ENCODE results near the gene NEFH.
"Not testable (repeated sequence)": the region's sequence is repeated elsewhere in the genome, so short reads cannot be mapped to it uniquely, and the experiment has no call there.

The NEFH gene, protein sequence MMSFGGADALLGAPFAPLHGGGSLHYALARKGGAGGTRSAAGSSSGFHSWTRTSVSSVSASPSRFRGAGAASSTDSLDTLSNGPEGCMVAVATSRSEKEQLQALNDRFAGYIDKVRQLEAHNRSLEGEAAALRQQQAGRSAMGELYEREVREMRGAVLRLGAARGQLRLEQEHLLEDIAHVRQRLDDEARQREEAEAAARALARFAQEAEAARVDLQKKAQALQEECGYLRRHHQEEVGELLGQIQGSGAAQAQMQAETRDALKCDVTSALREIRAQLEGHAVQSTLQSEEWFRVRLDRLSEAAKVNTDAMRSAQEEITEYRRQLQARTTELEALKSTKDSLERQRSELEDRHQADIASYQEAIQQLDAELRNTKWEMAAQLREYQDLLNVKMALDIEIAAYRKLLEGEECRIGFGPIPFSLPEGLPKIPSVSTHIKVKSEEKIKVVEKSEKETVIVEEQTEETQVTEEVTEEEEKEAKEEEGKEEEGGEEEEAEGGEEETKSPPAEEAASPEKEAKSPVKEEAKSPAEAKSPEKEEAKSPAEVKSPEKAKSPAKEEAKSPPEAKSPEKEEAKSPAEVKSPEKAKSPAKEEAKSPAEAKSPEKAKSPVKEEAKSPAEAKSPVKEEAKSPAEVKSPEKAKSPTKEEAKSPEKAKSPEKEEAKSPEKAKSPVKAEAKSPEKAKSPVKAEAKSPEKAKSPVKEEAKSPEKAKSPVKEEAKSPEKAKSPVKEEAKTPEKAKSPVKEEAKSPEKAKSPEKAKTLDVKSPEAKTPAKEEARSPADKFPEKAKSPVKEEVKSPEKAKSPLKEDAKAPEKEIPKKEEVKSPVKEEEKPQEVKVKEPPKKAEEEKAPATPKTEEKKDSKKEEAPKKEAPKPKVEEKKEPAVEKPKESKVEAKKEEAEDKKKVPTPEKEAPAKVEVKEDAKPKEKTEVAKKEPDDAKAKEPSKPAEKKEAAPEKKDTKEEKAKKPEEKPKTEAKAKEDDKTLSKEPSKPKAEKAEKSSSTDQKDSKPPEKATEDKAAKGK

DNA sequence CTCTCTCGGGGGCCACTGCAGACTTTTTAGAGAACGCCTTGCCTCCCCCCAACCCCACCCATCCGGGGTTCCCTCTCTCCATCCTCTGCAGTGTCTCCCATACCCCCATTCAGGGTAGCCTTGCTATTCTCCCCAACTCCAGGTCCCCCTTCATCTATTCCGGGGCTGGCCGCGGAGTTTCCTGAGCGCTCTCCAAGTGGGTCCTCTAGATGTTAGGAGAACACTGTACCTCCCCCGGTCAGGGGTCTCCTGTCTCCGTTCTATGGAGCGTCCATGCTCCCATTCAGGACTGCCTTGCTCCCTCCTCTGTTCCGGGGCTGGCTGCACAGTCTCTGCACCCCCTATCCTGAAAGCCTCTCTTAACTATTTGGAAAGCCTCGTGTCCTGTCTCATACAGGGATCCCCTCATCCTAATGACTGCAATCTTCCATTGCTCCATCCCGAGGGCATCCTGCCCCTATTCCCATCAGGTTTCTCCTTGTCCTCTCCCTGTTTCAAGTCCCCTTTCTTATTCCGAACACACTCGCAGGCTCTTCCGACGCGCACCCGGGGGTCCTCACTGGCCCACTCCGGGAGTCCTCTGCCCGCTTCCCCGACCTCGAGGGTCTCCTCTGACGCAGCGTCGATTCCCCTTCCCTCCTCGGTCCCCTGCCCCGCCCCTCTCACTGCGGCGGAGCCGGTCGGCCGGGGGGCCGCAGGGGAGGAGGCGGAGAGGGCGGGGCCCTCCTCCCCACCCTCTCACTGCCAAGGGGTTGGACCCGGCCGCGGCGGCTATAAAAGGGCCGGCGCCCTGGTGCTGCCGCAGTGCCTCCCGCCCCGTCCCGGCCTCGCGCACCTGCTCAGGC is at the start of gene NEFH:
NEFH (plus strand) TSS at position 802 of the 845 bp plus-strand sequence. CDS start 45 bp downstream, outside the sequence.
- ATAC-seq, result no peak
- no peak for DNase-seq

DNA sequence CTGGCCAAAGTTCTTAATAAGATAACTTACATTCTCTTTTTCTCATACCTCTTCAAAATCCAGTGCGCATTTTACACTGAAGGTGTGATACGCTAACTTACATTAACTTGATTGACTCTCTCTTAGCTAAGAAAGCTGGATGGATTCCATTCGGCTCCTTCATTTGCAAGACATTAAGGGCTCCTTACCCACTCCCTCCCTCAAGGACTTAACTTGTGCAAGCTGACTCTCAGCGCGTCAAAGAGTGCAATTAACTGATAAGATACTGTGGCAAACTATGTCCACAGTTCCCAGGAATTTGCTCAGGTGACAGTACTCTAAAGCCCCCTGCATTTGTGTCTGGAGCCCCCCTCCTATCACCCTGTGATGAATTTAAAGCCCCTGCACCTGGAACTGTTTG is 48.0 kb upstream of the NEFH start:
- ATAC-seq, result no peak

DNA sequence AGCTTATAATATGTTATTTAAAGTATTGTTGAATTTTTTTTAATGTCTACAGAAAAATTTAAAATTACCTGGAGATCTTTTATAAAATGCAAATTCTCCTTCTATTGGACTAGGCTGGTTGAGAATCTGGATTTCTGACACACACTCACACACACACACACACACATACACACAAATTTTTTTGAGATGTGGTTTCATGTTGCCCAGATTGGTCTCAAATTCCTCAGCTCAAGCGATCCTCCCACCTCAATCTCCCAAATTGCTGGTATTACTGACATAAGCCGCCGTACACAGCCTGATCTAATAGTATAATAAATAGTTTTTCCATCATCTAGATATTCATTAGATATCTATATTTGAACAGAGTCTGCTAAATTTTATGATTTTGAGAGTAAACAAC is 46.2 kb upstream of the NEFH start:
- no peak for ATAC-seq

More for the DNA sequence above, 48.0 kb upstream of the NEFH start:
- no peak for DNase-seq

DNA sequence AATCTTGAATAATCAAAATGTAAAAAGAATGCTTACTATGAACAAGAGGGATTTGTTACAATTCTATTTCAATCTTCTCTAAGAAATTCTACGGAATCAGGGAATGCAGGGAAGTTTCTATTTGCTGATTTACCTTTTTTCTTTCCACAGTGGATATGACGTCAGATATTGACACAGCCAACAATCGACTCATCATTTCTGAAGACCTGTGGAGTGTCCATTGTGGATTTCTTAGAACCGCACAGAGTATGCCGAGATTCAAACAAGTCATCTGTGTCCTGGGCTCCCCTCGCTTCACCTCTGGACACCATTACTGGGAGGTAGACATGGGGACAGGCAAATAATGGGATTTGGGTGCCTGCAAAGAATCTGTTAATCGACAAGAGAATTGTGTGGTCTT is 45.7 kb upstream of the NEFH start:
- no peak for ATAC-seq
- no peak for DNase-seq

More for the DNA sequence above, 46.2 kb upstream of the NEFH start:
- DNase-seq, result no peak

DNA sequence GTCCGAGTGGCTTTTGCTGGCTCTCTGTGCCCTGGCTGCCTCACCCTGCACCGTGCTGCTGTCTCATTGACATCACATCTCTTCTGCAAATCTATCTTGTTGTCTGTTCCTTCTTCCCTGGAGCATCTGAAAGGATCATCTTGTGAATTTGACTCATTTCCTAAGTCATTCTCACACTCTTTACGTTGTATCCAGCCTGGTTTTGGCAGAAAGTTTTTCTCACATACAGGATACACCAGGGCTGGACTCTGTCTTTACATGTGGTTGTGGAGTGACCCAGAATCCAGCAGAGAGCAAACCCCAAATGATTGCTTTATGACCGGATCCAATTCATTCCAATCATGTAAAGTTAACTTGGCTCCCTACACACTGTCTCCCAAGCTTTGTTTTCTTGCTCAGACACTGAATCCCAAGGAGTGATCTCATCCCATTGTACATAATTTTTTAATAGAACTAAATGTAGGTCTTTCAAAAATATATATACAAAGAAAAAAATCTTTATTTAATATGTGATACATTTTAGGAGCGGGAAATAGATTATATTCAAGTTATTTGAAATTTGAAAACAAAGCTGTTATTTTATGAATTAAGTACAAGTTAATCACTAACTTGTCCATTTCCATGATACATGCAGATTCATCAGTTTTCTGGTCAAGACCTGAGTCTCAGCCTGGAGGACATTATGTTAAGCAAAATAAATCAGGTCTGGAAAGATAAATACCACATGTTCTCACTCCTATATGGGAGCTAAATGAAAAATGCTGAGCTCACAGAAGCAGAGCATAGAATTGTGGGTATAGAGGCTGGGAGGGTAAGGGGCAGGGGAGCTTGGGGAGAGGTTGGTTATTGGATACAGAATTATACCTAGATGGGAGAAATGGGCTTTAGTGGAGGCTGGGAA is 44.5 kb upstream of the NEFH start:
- DNase-seq (no peak), ATAC-seq (no peak)

DNA sequence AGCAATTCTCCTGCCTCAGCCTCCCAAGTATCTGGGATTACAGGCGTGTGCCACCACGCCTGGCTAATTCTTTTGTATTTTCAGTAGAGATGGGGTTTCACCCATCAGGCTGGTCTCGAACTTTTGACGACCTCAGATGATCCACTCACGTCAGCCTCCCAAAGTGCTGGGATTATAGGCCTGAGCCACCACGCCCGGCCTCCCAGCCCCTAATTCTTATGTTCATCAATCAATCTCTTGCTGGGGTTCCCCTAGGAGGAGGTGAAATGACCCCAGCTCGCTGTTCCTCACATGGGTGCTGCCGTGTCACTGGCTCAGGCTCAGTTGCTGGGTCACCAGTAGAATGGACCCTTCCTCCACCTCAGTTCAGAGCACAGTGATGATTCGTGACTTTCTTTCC is 41.7 kb upstream of the NEFH start, which contains the start of gene RFPL1:
RFPL1 (plus strand) TSS at position 301 of the 400 bp plus-strand sequence.
- ATAC-seq, DNase-seq: not testable (repeated sequence)

DNA sequence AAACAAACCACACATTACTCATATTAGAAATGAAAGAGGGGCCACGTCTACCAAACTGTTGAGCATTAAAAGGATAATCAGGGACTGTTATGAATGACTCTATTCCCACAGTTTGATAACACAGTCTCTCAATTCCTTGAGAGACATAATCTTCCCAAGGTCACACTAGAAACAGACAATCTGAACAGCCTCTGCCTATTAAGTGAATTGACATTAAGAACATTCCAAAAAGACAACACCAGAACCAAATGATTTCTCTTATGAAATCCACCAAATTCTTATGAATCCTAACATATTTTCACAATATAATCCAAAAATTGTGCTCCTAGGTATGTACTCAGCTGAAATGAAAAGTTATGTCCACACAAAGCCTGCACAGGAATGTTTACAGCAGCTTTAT is 37.0 kb upstream of the NEFH start:
- no peak for ATAC-seq
- DNase-seq, result no peak

DNA sequence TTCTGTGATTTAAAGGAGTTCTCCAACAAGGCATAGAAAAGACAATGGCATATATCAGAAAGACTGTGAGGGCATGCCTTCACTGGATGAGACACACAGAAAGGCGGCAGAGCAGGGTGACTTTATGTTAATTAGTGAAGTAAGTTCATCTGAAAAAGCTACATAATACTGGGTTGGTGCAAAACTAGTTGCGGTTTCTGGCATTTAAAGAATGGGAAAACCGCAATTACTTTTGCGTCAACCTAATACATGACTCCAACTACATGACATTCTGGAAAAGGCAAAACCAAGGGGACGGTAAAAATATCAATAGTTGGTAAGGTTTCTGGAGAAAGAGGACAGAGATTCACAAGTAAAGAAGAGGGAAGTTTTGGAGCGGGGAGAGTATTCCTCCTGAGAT is 36.6 kb upstream of the NEFH start:
- ATAC-seq (no peak), DNase-seq (no peak)

DNA sequence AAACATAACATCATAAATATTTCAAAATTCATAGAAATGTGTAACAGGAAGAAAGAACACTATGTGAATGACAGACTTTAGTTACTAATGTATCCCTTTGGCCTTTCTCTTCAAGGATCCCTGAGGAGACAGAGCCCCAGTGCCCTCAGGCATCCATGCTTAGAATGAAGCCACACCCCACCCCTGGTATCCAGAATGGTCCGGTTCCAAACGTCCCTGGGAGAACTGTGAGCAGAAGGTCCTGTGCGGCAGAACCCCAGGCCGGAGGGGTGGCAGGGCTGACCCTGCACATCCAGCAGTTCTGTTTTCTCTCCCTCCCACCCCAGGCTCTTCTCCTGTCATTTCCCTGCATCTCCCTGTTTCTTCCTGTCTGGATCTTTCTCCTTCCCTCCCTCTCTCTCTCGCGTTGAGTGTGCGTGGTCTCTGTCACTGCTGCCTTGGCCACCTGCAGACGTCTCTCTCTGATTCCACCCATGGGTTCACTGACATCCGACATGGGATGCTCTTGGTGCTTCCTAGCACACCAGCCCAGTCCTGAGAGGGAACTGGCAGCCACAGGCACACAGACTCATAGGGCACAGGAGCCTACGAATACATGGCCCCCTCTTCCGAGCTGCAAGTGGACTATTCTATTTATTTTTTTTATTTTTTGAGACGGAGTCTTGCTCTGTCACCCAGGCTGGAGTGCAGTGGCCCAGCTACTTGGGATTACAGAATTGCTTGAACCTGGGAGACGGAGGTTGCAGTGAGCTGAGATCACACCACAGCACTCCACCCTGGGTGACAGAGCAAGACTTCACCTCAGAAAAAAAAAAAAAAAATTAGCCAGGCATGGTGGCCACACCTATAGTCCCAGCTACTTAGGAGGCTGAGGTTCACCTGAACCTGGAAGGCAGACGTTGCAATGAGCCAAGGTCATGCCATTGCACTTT is 35.9 kb upstream of the NEFH start:
- ATAC-seq (no peak), DNase-seq (no peak)

DNA sequence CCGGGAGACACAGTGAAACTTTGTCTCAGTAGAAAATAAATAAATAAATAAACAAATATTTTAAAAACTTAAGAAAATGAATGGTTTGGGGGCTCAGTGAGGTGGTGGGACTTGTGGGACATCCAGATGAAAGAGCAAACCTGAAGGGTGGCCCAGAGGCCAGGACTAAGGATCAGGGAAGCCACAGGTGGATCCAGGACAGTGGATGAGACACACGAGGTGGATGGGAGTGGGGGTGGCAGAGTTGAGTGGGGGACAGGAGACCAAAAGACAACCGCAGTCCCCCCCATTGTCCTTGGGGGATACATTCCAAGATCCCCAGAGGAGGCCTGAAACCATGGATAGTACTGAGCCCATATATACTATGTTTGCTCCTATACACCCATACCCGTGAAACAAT is 34.5 kb upstream of the NEFH start:
- ATAC-seq (no peak), DNase-seq (no peak)

DNA sequence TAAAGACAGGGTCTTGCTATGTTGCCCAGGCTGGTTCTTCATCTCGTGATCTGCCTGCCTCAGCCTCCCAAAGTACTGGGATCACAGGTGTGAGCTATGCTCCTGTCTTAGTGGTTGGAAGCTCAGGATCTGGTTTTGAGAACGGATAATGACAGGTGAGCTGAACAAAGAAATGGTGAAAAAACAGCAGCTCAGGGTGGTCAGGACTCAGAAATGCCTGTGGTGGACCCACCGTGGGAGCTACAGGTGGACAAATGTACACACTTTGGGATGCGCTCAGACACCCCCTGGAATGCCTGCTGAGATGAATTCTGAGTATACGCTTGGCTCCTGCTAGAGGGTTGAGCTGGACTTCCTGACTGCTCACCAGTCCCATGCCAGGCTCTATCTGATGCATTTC is 32.1 kb upstream of the NEFH start:
- no peak for ATAC-seq

DNA sequence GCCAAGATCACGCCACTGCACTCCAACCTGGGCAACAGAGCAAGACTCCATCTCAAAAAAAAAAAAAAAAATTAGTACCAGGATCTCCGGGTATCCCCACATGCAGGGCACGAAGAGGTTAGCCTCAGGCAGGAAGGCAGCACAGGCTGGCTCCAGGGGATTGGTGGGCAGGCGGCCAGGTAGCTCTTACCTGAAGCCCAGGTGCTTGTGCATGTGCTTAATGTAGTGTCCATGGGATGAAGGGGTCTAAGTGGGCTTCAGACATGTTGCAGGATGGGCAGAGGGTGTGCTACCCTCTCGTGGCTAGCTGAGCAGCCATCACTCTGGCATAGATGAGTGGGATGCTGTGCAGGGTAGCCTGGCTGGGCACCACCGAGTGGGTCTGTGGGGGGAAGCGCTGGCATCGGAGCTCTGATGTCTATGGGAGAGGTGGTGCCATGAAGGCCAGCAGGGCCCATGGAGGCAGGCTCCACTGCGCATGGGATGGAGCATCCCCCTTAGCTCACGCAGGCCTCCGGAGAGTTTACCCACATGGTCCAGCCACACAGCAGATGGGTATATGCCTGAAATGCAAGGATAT is 30.6 kb upstream of the NEFH start:
- ATAC-seq (no peak), DNase-seq (no peak)

More for the DNA sequence above, 32.1 kb upstream of the NEFH start:
- DNase-seq, result no peak

DNA sequence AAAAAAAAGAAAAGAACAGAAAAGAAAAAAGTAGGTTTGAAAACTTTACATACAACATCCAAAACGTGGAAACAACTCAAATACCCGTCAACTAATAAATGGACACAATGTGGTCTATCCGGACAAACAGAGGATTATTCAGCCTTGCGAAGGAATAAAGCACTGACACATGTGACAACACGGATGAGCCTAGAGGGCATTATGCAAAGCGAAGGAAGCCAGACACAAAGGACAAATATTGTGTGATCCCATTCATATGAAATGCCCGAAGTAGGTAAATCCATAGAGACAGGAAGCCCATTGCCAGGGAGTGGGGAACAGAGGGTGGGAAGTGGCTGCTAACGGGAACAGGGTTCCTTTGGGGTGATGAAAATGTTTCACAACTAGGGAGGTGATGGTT is 29.8 kb upstream of the NEFH start:
- ATAC-seq, result no peak

DNA sequence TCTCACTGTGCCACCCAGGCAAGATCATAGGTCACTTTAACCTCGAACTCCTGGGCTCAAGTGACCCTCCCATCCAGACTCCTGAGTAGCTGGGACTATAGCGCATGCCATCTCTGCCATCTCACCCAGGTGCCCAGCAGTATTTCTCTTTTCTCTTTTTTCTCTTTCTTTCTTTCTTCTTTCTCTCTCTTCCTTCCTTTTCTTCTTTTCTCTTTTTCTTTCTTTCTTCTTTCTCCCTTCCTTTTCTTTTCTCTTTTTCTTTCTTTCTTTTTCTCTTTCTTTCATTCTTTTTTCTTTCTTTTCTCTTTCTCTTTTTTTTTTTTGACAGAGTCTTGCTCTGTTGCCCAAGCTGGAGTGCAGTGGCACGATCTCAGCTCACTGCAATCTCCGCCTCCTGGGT is 28.2 kb upstream of the NEFH start:
- DNase-seq, result no peak
- no peak for ATAC-seq

More for the DNA sequence above, 29.8 kb upstream of the NEFH start:
- DNase-seq, result no peak

DNA sequence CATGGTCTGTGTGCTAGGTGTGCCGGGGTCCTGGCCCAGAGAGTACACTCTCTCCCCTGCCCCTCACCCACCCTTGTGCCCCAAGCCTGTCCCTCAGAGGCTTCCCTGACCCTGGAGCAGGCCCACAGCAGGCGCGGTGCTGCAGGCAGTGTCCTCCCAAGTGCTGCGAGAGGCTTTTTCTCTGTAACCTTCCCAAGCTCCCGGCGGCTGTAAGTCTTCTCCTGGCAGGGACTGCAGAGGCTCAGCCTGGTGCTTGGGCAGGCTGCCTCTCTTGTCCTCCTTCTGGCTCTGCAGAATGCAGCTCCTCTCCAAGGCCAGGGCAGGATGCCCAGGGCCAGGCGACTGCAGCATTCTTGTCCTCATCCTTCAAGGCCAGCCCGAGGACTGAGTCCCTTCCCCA is 25.7 kb upstream of the NEFH start:
- ATAC-seq, result no peak
- no peak for DNase-seq

DNA sequence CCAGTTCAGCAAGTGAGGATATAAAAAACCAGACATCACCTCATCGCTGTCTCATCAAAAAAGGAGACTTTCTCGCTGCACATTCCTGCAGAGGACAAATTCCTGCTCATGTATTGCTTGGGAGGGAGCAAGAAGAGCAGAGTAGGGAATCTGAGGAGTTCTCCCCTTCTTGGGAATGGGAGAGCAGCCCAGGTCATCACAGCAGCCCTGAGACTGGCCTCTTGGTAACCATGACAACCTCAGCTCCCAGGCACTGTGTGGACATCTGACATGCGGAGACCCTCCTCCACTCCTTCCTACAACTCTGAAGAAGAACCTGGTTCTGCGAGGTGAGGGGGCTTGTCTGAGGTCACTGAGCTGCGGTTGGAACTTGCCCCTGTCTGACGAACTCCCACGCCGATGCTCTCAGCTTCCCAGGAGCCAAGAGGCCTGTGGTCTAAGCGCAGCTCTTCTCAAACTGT is 23.8 kb upstream of the NEFH start:
- no peak for DNase-seq
- peak; percentile 14 for ATAC-seq

DNA sequence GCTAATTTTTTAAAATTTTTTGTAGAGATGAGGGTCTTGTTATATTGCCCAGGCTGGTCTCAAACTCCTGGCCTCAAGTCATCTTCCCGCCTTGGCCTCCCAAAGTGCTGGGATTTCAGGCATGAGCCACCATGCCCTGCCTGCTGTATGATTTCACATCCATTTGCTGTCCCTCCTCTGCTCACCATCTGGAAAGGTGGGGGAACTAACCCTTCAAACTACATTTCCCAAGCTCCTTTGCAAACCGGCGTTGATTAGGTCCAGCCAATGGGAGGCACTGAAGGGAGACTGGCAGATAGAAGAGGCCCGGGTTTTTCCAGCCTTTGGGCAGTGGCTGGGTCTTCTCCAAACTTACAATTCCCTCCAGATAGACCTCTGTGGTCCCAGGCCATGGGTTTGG is 22.3 kb upstream of the NEFH start:
- ATAC-seq (peak; percentile 52), DNase-seq (no peak)

DNA sequence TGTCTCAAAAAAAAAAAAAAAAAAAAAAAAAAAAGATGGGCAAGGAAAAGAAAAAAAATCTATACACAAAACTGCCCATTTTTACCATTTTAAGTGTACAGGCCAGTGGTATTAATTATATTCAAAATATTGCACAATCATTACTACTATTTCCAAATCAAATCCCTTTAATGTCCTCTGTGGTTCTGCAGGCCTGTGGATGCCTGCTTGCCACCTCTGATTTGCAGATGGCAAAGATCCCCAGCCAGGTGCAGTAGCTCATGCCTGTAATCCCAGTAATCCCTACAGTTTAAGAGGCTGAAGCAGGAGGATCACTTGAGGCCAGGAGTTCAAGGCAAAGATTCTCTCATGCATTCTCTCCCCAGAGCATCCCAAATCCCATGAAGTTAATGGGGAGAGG is 21.5 kb upstream of the NEFH start:
- ATAC-seq (no peak), DNase-seq (no peak)

DNA sequence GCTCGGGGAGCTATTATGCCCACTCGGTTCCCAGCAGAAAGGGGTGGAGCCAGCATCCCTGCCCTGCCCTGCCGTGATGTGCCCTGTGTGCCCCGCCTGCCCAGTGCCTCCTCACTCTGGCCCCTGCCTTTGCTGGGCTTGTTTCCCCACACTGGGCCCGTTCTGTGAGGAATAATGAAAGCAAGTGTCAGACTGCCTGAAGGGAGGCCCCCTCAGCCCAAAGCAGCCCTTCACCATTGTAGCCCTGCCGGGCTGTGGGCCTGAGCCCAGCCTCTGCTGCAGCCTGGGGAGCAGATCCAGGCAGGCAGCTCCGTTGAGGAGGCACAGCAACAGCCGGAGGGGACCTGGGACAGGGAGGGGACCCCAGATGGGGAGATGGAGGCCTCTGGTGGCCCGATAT is 20.2 kb upstream of the NEFH start:
- DNase-seq (no peak), ATAC-seq (no peak)
